HCT116 (cell line): ENCODE measurements around the gene TARS2. TPM values are rescaled to one million over a fixed set of nuclear protein-coding genes. Genes with fewer than 3 reads are reported as not detected.

Experiments used
- ATAC-seq: fragments of 200-7000 bp; cut with Tn5 transposase; 2 replicates; pipeline ENCODE4 v1.9.1; 2020; ENCODE audit warnings: mild to moderate bottlenecking, moderate library complexity
- BruUV-seq: library from RNA; stranded (reverse); fragments of 400-500 nt; replicated peaks from 2 replicates; lab custom pipeline; 2021; lab: Mats Ljungman, UMichigan
- CTCF ChIA-PET: fragments of 300-600 bp; sonication (Branson Sonifier 250); formaldehyde crosslinking; loops from one replicate; lab custom pipeline; 2021; ENCODE audit warnings: antibody characterized with exemption; lab: Charles Lee
- POLR2A ChIA-PET: fragments of 300-600, 350-600 bp; sonication (Branson Sonifier 250); formaldehyde crosslinking; loops from one replicate; lab custom pipeline; 2021; ENCODE audit warnings: antibody characterized with exemption; lab: Charles Lee
- RAD21 ChIA-PET, 2 experiments: fragments of 300-600 bp; sonication (Branson Sonifier 250); formaldehyde crosslinking; loops; one replicate each; lab custom pipeline; 2023; ENCODE audit warnings: low total read pairs in 2 of 2; ENCODE audit not compliant: uncharacterized antibody in 2 of 2, unreplicated experiment in 2 of 2, low non-redundant PET in 1 of 2; lab: Charles Lee
- DNase-seq: peaks from one replicate; pipeline ENCODE4 v3.0.0-alpha.2; 2010; ENCODE audit warnings: low read depth, low spot score
- H2AFZ ChIP-seq: fragments of 200-600 bp; shearing (Covaris generic), sonication (generic); 2 replicates; pipeline ENCODE4 v1.6.1; 2017; ENCODE audit warnings: low read depth, mixed run types, mixed read lengths, antibody characterized with exemption, low read length; ENCODE audit not compliant: poor library complexity, severe bottlenecking
- H3K27ac ChIP-seq: 2 replicates; pipeline ENCODE4 v1.5.1; 2012; ENCODE audit warnings: low read depth, low read length
- H3K27me3 ChIP-seq: fragments of 200-600 bp; sonication (generic); 2 replicates; pipeline ENCODE4 v1.6.1; 2016; ENCODE audit warnings: mixed run types, low read length, mixed read lengths; ENCODE audit not compliant: insufficient read depth
- H3K36me3 ChIP-seq, 2 experiments: fragments of 200-500 bp in 1 of 2; fragments of 200-600 bp in 1 of 2; sonication (Bioruptor generic) in 1 of 2; sonication (generic) in 1 of 2; 2 replicates each; pipeline versions ENCODE4 v1.5.1 to v1.6.1; 2014 to 2016; ENCODE audit warnings: low read length in 2 of 2, inconsistent platforms in 1 of 2, mixed read lengths in 1 of 2, mixed run types in 1 of 2; ENCODE audit not compliant: insufficient read depth in 2 of 2, control insufficient read depth in 1 of 2
- H3K4me1 ChIP-seq, 2 experiments: fragments of 200-600 bp in 1 of 2; sonication (generic) in 1 of 2; 2 replicates each; pipeline versions ENCODE4 v1.5.1 to v1.6.1; 2012 to 2017; ENCODE audit warnings: low read length in 2 of 2, inconsistent platforms in 1 of 2, mild to moderate bottlenecking in 1 of 2, mixed read lengths in 1 of 2, mixed run types in 1 of 2, moderate library complexity in 1 of 2; ENCODE audit not compliant: insufficient read depth in 2 of 2, control insufficient read depth in 1 of 2
- H3K4me2 ChIP-seq: fragments of 200-600 bp; sonication (generic); 2 replicates; pipeline ENCODE4 v1.6.1; 2017; ENCODE audit warnings: mixed run types, low read length, mixed read lengths
- H3K4me3 ChIP-seq, 2 experiments: fragments of 200-600 bp in 1 of 2; sonication (generic) in 1 of 2; replicated peaks in 1 of 2; 2 replicates each; pipeline ENCODE4 v1.5.1; 2011 to 2016; ENCODE audit warnings: low read length in 2 of 2, control low read depth in 1 of 2, low read depth in 1 of 2, mild to moderate bottlenecking in 1 of 2, mixed read lengths in 1 of 2, mixed run types in 1 of 2
- H3K79me2 ChIP-seq: fragments of 200-600 bp; sonication (generic); 2 replicates; pipeline ENCODE4 v1.6.1; 2017; ENCODE audit warnings: mild to moderate bottlenecking, mixed run types, low read length, moderate library complexity, mixed read lengths; ENCODE audit not compliant: insufficient read depth
- H3K9ac ChIP-seq: fragments of 200-600 bp; sonication (generic); 2 replicates; pipeline ENCODE4 v1.6.1; 2016; ENCODE audit warnings: low read length, mixed read lengths
- H3K9me2 ChIP-seq: fragments of 200-600 bp; sonication (generic), shearing (Covaris generic); 2 replicates; pipeline ENCODE4 v1.6.1; 2017; ENCODE audit warnings: mixed run types, mild to moderate bottlenecking, moderate library complexity; ENCODE audit not compliant: insufficient read depth
- H3K9me3 ChIP-seq, 2 experiments: fragments of 200-500 bp in 1 of 2; fragments of 200-600 bp in 1 of 2; sonication (Bioruptor generic) in 1 of 2; sonication (generic) in 1 of 2; 2 replicates each; pipeline ENCODE4 v1.6.1; 2014 to 2017; ENCODE audit warnings: low read length in 2 of 2, mixed read lengths in 2 of 2, inconsistent platforms in 1 of 2, low read depth in 1 of 2, mild to moderate bottlenecking in 1 of 2, mixed run types in 1 of 2, moderate library complexity in 1 of 2; ENCODE audit not compliant: control insufficient read depth in 1 of 2, insufficient read depth in 1 of 2
- H4K20me1 ChIP-seq: fragments of 200-600 bp; sonication (generic), shearing (Covaris generic); 2 replicates; pipeline ENCODE4 v1.6.1; 2017; ENCODE audit warnings: mixed run types, mild to moderate bottlenecking, moderate library complexity; ENCODE audit not compliant: insufficient read depth
- ATF3 ChIP-seq: IDR thresholded peaks from 2 replicates; pipeline ENCODE4 v1.6.1; 2012
- CBX3 ChIP-seq: IDR thresholded peaks from 2 replicates; pipeline ENCODE4 v1.6.1; 2012; ENCODE audit warnings: low read depth
- CEBPB ChIP-seq: IDR thresholded peaks from 2 replicates; pipeline ENCODE4 v1.6.1; 2012; ENCODE audit warnings: low read depth
- CTCF ChIP-seq, 3 experiments: fragments of 200-600 bp in 1 of 3; sonication (generic) in 1 of 3; IDR thresholded peaks in 2 of 3; conservative IDR thresholded peaks in 1 of 3; 2 replicates each; pipeline ENCODE4 v1.5.1; 2012 to 2017; ENCODE audit warnings: low read depth in 2 of 3, low read length in 2 of 3, antibody characterized with exemption in 1 of 3, borderline replicate concordance in 1 of 3, control low read depth in 1 of 3, mild to moderate bottlenecking in 1 of 3, mixed read lengths in 1 of 3, mixed run types in 1 of 3, moderate library complexity in 1 of 3; ENCODE audit not compliant: insufficient read depth in 1 of 3
- EGR1 ChIP-seq: IDR thresholded peaks from 2 replicates; pipeline ENCODE4 v1.6.1; 2012; ENCODE audit warnings: low read depth
- ELF1 ChIP-seq: IDR thresholded peaks from 2 replicates; pipeline ENCODE4 v1.6.1; 2012; ENCODE audit warnings: low read depth, borderline replicate concordance
- EZH2 ChIP-seq: fragments of 200-600 bp; sonication (generic); IDR thresholded peaks from 2 replicates; pipeline ENCODE4 v1.6.1; 2017; ENCODE audit warnings: antibody characterized with exemption, mixed run types
- EZH2phosphoT487 ChIP-seq: fragments of 200-600 bp; IDR thresholded peaks from 2 replicates; pipeline ENCODE4 v1.6.1; 2018; ENCODE audit warnings: antibody characterized with exemption, borderline replicate concordance
- JUND ChIP-seq: IDR thresholded peaks from 2 replicates; pipeline ENCODE4 v1.6.1; 2012
- POLR2A ChIP-seq: IDR thresholded peaks from 2 replicates; pipeline ENCODE4 v1.7.0; 2011; ENCODE audit warnings: borderline replicate concordance; ENCODE audit not compliant: insufficient read depth, insufficient read length; ENCODE audit errors: extremely low read depth
- POLR2AphosphoS5 ChIP-seq: IDR thresholded peaks from 2 replicates; pipeline ENCODE4 v1.6.1; 2011; ENCODE audit warnings: mild to moderate bottlenecking, low read depth, low read length, moderate library complexity
- RAD21 ChIP-seq: IDR thresholded peaks from 2 replicates; pipeline ENCODE4 v1.6.1; 2012; ENCODE audit warnings: low read depth, mild to moderate bottlenecking
- SIN3A ChIP-seq: IDR thresholded peaks from 2 replicates; pipeline ENCODE4 v1.6.1; 2012; ENCODE audit warnings: low read depth
- SP1 ChIP-seq: IDR thresholded peaks from 2 replicates; pipeline ENCODE4 v1.6.1; 2012; ENCODE audit warnings: low read depth
- TCF7L2 ChIP-seq: IDR thresholded peaks from 2 replicates; pipeline ENCODE4 v1.7.0; 2011; ENCODE audit warnings: borderline replicate concordance, inconsistent platforms; ENCODE audit not compliant: insufficient read depth, insufficient read length; ENCODE audit errors: extremely low read depth
- YY1 ChIP-seq: IDR thresholded peaks from 2 replicates; pipeline ENCODE4 v1.6.1; 2011; ENCODE audit warnings: low read length, low read depth, moderate library complexity, mild to moderate bottlenecking; ENCODE audit not compliant: insufficient replicate concordance; ENCODE audit errors: extremely low read depth
- ZFX ChIP-seq: fragments of 450-650 bp; IDR thresholded peaks from 2 replicates; pipeline ENCODE4 v1.6.1; 2017
- ZNF274 ChIP-seq: fragments of 200-500 bp; sonication (Bioruptor generic); IDR thresholded peaks from 2 replicates; pipeline ENCODE4 v1.6.1; 2014; ENCODE audit warnings: mild to moderate bottlenecking, low read depth, low read length, inconsistent platforms
- intact Hi-C: fragments of 100-400 bp; cut with micrococcal nuclease; formaldehyde crosslinking; loops from 2 replicates; pipeline ENCODE4 v1.10.0; 2022
- total RNA-seq: library from RNA; stranded (reverse); gene quantifications from one replicate; pipeline ENCODE4 v1.2.1, GENCODE V29; 2021; ENCODE audit not compliant: unreplicated experiment
- TF ChIP-seq, protein P1 (sequence below): IDR thresholded peaks from 2 replicates; pipeline ENCODE4 v1.6.1; 2012

Gene TARS2
- total RNA-seq, 1 experiment from 2014 or later: 23.2 TPM

- ATAC-seq: no peak
Measured at GRCh38 chr1:150512846-150513245, 25.6 kb downstream of the TARS2 start.

DNA sequence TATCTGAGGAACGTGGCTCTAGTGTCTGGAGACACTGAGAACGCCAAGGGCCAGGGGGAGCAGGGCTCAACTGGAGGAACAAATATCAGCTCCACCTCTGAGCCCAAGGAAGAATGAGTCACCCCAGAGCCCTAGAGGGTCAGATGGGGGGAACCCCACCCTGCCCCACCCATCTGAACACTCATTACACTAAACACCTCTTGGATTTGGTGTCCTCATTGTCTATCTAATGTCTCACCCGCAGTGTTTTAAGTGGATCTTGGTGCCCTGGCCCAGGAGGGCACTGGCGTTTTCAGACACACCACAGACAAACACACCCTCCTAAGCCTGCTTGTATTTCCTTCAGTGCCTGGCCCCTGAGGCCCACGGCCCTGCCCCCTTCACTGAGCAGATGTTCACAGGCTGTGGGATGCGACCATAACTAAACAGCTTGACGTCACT, 26.2 kb downstream of the TARS2 start:
- Histone ChIP-seq H3K9me2 (no peaks in the 10 kb centered on the region), H3K27ac (no peak overlapping the region), H3K27me3 (no peaks in the 10 kb centered on the region), H3K4me1 (peaks cover 10 to 25% of the 10 kb centered on the region in 2 experiments), H4K20me1 (no peaks in the 10 kb centered on the region), H3K4me3 (no peak overlapping the region), H3K4me2 (no peak overlapping the region), H3K79me2 (no peaks in the 10 kb centered on the region), H3K36me3 (no peaks in the 10 kb centered on the region), H3K9ac (no peak overlapping the region), H3K9me3 (no peaks in the 10 kb centered on the region), H2AFZ (no peak overlapping the region)
- DNase-seq (no peak), ATAC-seq (no peak)
- CTCF ChIA-PET: interaction anchor here (1.5 kb wide), 1 partner anchor 19 kb away, joined by 10 read pairs; no protein-coding TSS in a partner anchor
- POLR2A ChIA-PET: no interaction called here
- RAD21 ChIA-PET: no interaction called here
- no TSS peak for BruUV-seq
- intact Hi-C loops: no loop called here
- TF ChIP-seq EZH2 (no peak), JUND (no peak), CEBPB (no peak), POLR2A (no peak), POLR2AphosphoS5 (no peak), ATF3 (no peak), EGR1 (no peak), EZH2phosphoT487 (no peak), SP1 (no peak), CBX3 (no peak), RAD21 (no peak), ZFX (no peak), CTCF (IDR thresholded peaks at IDR 0.05 in 2 of 3, conservative IDR thresholded peaks at IDR 0.05 in 1 of 3; ENCODE audit: borderline replicate concordance in 1 of 3, insufficient read depth in 1 of 3, low read depth in 2 of 3, low read length in 2 of 3) (no peak), SIN3A (no peak), ELF1 (no peak), YY1 (no peak)
- TF ChIP-seq, protein P1, sequence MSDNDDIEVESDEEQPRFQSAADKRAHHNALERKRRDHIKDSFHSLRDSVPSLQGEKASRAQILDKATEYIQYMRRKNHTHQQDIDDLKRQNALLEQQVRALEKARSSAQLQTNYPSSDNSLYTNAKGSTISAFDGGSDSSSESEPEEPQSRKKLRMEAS: no peak

More at GRCh38 chr1:150512846-150513245, 25.6 kb downstream of the TARS2 start:
- intact Hi-C loops: no loop called here
- no peak for DNase-seq
- ChIA-PET POLR2A (no interaction called here), RAD21 (no interaction called here), CTCF (interaction anchor here (1.5 kb wide), 1 partner anchor 20 kb away, joined by 10 read pairs; no protein-coding TSS in a partner anchor)
- Histone ChIP-seq H3K27ac (no peak overlapping the region), H3K9ac (no peak overlapping the region), H3K4me1 (peaks cover 15 to 31% of the 10 kb centered on the region in 2 experiments), H3K4me2 (no peak overlapping the region), H4K20me1 (no peaks in the 10 kb centered on the region), H3K9me2 (no peaks in the 10 kb centered on the region), H3K4me3 (no peak overlapping the region), H3K79me2 (no peaks in the 10 kb centered on the region), H3K36me3 (no peaks in the 10 kb centered on the region), H2AFZ (no peak overlapping the region), H3K27me3 (no peaks in the 10 kb centered on the region), H3K9me3 (no peaks in the 10 kb centered on the region)
- TF ChIP-seq YY1 (no peak), TCF7L2 (no peak), SIN3A (no peak), ELF1 (no peak), ZNF274 (no peak)
- no TSS peak for BruUV-seq
